ENCODE data around the gene KCP. TPM values are rescaled to one million over a fixed set of nuclear protein-coding genes. Genes with fewer than 3 reads are reported as not detected.

KCP gene
- total and polyA plus RNA-seq, 2 donors (not counting 1 experiment from before 2014, with no cell fraction given): 2.3 to 3.8 TPM

DNA sequence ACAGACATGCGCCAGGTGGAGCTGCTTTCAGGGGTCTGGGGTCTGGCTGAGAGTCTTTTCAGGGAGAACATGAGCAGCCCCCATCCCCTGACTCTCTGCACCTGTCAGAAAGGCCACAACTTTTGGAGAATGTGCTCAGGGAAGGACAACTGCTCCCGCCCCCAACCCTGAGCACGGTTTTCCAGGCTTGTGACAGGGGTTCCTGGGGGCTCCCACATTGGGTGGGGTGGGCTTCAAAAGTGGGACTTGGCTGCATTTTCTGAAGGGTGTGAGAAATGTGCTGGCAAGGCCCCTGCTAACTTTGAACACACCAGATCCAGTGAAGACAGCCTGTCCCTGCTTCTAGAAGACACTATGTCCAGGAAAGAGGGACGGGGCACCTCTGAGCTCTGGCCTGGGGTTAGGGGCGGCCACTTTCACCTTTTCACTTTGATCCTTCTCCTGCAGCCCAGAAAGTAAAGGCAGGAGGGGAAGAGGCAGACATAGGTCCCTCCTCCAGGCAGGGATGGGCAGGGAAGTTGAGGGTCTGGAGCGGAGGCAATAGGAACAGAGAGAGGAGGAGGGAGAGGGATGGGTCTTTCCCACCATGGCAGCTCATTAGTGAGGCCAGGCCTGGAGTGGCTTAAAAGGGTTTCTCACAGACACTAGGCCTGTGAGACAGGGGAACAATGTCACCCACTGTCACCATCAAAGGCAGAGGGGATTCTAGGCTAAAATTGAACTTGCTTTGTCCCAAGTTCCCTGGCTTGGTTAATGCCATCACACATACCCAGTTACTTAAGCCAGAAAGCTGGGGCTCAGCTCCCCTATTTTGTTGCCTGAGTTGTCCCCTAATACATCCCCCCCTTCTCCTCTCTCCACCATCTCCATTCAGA lies 1.5 kb downstream of the KCP start:
- H4K20me1 ChIP-seq (ENCODE audit: control insufficient read depth, insufficient read depth, low read length, poor library complexity, severe bottlenecking): no peaks in the 10 kb centered on the region
- peaks cover 0 to 33% (median 14%) of the 10 kb centered on the region in 4 experiments for H3K27me3 ChIP-seq (replicated peaks in 1 of 4; ENCODE audit: control extremely low read depth in 1 of 4, control insufficient read depth in 3 of 4, insufficient read depth in 4 of 4, low read length in 3 of 4)
- DNase-seq: no peak
- intact Hi-C loops (cut with micrococcal nuclease): no loop called here
- Mint-ChIP-seq H3K9me3 (ENCODE audit: insufficient read depth) (no peaks in the 10 kb centered on the region), H3K4me3 (peak overlapping the region; percentile 17), H3K27ac (no peak overlapping the region), H3K4me1 (peaks cover 17% of the 10 kb centered on the region), H3K27me3 (peaks cover 31% of the 10 kb centered on the region)
- ChIA-PET CTCF (interaction anchor here (3.9 kb wide), 1 partner anchor 183 kb away, joined by 19 read pairs; no protein-coding TSS in a partner anchor), POLR2A (no interaction called here)
- TF ChIP-seq EZH2 (IDR thresholded peaks at IDR 0.05; ENCODE audit: borderline replicate concordance, insufficient read depth, low read depth, low read length, poor library complexity, severe bottlenecking): no peak
- no peak for TF ChIP-seq CTCF (IDR thresholded peaks at IDR 0.05)
- H3K4me1 ChIP-seq (ENCODE audit: control insufficient read depth in 2 of 2, insufficient read depth in 2 of 2, low read length in 2 of 2): peaks cover 14 to 20% of the 10 kb centered on the region in 2 donors
- H3K4me3 ChIP-seq (ENCODE audit: control extremely low read depth in 1 of 5, extremely low read depth in 1 of 5, insufficient read depth in 1 of 5, low read depth in 2 of 5, low read length in 4 of 5): no peak overlapping the region
- no peak overlapping the region for H2AFZ ChIP-seq (ENCODE audit: insufficient read depth, low read depth, low read length, poor library complexity, severe bottlenecking)
- 96% methylated on average over 4 of the region's 6 CpGs for WGBS (ENCODE audit: insufficient coverage)
- no peak overlapping the region for H3K27ac ChIP-seq (ENCODE audit: low read length in 2 of 2)
- H3K36me3 ChIP-seq (replicated peaks in 1 of 2; ENCODE audit: control extremely low read depth in 1 of 2, control insufficient read depth in 1 of 2, extremely low read depth in 1 of 2, insufficient read depth in 2 of 2, low read length in 1 of 2): no peaks in the 10 kb centered on the region
- no peak for ATAC-seq (ENCODE audit: low read depth)
- no peak overlapping the region for H3K9ac ChIP-seq (ENCODE audit: low read length)
- peaks cover 0 to 3% (median 0%) of the 10 kb centered on the region in 3 donors for H3K9me3 ChIP-seq (ENCODE audit: control extremely low read depth in 1 of 3, control insufficient read depth in 2 of 3, insufficient read depth in 1 of 3, low read length in 2 of 3)
- H3K4me2 ChIP-seq (replicated peaks; ENCODE audit: low read depth, low read length, poor library complexity, severe bottlenecking): no peak overlapping the region
- no peaks in the 10 kb centered on the region for H3K79me2 ChIP-seq (ENCODE audit: control insufficient read depth, insufficient read depth, low read length)
